ENCODE results near the gene CALML6. TPM values are rescaled to one million over a fixed set of nuclear protein-coding genes. Genes with fewer than 3 reads are reported as not detected.

CALML6 gene
- total RNA-seq, 1 donor from 2014 or later: 0.49 TPM

GRCh38 chr1:1946540-1946939, 31.5 kb downstream of the CALML6 start:
- Histone ChIP-seq H3K27ac (no peak overlapping the region), H3K36me3 (no peaks in the 10 kb centered on the region), H3K4me3 (no peak overlapping the region), H3K4me1 (peaks cover 17% of the 10 kb centered on the region), H3K9me3 (no peaks in the 10 kb centered on the region), H3K27me3 (no peaks in the 10 kb centered on the region)
- TF ChIP-seq POLR2AphosphoS5 (IDR thresholded peaks at IDR 0.05; ENCODE audit: insufficient read depth in 1 of 2, low read depth in 1 of 2) (no peak), CTCF (IDR thresholded peaks at IDR 0.05) (no peak), POLR2A (IDR thresholded peaks at IDR 0.05) (no peak)
- DNase-seq (ENCODE audit: extremely low spot score in 2 of 2): no peak
- intact Hi-C loops (cut with DNase I): loop anchor here (5.0 kb wide), 1 partner anchor 96 kb away; no protein-coding TSS in a partner anchor

GRCh38 chr1:1947493-1947892, 32.4 kb downstream of the CALML6 start:
- TF ChIP-seq CTCF (IDR thresholded peaks at IDR 0.05): no peak
- Histone ChIP-seq H3K36me3 (no peaks in the 10 kb centered on the region), H3K9me3 (no peaks in the 10 kb centered on the region), H3K4me3 (no peak overlapping the region), H3K4me1 (peaks cover 17% of the 10 kb centered on the region), H3K27me3 (no peaks in the 10 kb centered on the region), H3K27ac (no peak overlapping the region)
- intact Hi-C loops (cut with DNase I): loop anchor here (5.0 kb wide), 1 partner anchor 95 kb away; no protein-coding TSS in a partner anchor
- DNase-seq (ENCODE audit: extremely low spot score in 2 of 2): no peak

GRCh38 chr1:1948783-1949182, 33.7 kb downstream of the CALML6 start:
- Histone ChIP-seq H3K9me3 (no peaks in the 10 kb centered on the region), H3K36me3 (no peaks in the 10 kb centered on the region), H3K27me3 (no peaks in the 10 kb centered on the region), H3K4me1 (peaks cover 16% of the 10 kb centered on the region), H3K27ac (no peak overlapping the region), H3K4me3 (no peak overlapping the region)
- TF ChIP-seq POLR2A (IDR thresholded peaks at IDR 0.05): no peak
- TF ChIP-seq POLR2AphosphoS5 (IDR thresholded peaks at IDR 0.05; ENCODE audit: insufficient read depth in 1 of 2, low read depth in 1 of 2): no peak
- no peak for TF ChIP-seq CTCF (IDR thresholded peaks at IDR 0.05)
- intact Hi-C loops (cut with DNase I): loop anchor here (5.0 kb wide), 1 partner anchor 94 kb away; no protein-coding TSS in a partner anchor
- DNase-seq (ENCODE audit: extremely low spot score in 2 of 2): no peak

- intact Hi-C loops (cut with DNase I): no loop called here
- no peak overlapping the region for H3K27ac ChIP-seq
These were observed 35.9 kb downstream of the CALML6 start for GRCh38 chr1:1950940-1951339.

More at GRCh38 chr1:1950940-1951339, 35.9 kb downstream of the CALML6 start:
- H3K4me3 ChIP-seq: no peak overlapping the region
- H3K36me3 ChIP-seq: no peaks in the 10 kb centered on the region
- H3K27me3 ChIP-seq: no peaks in the 10 kb centered on the region
- peaks cover 11% of the 10 kb centered on the region for H3K4me1 ChIP-seq
- H3K9me3 ChIP-seq: no peaks in the 10 kb centered on the region
- DNase-seq (ENCODE audit: extremely low spot score in 2 of 2): no peak
- TF ChIP-seq CTCF (IDR thresholded peaks at IDR 0.05): no peak
- no peak for TF ChIP-seq POLR2AphosphoS5 (IDR thresholded peaks at IDR 0.05; ENCODE audit: insufficient read depth in 1 of 2, low read depth in 1 of 2)
- no peak for TF ChIP-seq POLR2A (IDR thresholded peaks at IDR 0.05)

All from vagina (tissue), 2 donors.